ENCODE measurements around the gene LDLRAD3. TPM values are rescaled to one million over a fixed set of nuclear protein-coding genes. Genes with fewer than 3 reads are reported as not detected.

The LDLRAD3 gene
- total RNA-seq, 1 experiment from 2014 or later = 38.8 TPM

DNA sequence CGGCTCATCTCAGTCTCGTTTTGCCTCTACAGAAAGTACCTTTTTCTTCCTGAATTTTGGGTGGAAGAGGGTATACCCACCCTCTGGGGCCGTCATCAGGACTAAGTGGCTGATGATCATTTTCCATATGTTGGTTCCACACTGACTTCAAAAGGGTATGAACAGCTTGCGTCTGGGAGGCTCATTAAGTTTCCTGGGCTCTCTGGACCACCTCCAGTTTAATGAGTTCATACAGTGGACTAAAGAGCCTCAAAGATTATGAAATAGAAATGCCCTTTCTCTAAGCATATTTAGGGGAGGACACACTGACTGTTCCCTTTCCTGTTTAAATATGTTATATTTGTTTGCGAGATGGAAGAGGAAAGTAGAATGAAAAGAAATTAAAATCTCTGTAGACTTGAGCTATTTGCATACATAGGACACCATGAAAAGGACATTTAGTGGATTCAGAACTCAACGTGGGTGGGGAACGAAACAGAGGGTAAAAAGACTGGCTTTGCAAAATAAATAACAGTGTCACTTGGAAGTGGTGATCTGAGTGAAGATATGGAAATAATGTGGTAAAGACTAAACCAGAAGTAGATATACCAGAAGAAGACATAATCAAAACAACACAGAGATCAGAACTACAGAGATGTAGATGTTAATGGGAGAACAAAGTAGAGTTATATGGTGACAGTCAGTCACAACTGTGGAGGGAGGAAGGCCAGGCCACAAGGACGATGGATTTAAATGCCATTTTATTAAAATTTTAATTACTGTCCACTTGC is 18.7 kb downstream of the LDLRAD3 start:
- Histone ChIP-seq H3K27ac (no peak overlapping the region), H3K4me3 (no peak overlapping the region), H3K27me3 (no peaks in the 10 kb centered on the region), H3K9me3 (replicated peaks) (peaks cover 8% of the 10 kb centered on the region; the same call in 1 of the 2 replicates), H3K36me3 (0 out of 2 replicates have a peak, but pooled peaks cover 4% of the 10 kb centered on the region), H3K4me1 (peaks cover 5% of the 10 kb centered on the region; the same call in 1 of the 2 replicates)
- no peak for DNase-seq

DNA sequence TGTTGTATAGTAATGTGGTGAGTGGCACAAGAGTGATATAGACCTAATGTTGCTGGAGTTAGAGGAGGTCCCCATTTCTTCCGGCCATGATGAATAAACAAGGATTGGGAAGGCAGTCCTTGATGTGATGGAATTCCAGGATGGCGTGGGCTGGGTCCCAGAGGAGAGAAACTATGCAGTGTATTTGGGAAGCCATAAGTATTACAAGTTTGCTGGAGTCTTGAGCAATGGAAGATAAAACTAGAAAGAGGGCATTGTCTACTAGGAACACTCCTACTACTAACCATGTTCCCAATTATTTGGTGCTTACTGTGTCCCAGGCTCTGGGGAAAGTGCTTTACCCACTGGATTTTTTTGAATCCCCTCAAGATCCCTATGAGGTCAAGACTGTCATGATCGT is 20.0 kb downstream of the LDLRAD3 start:
- Histone ChIP-seq H3K27ac (no peak overlapping the region), H3K27me3 (no peaks in the 10 kb centered on the region), H3K4me1 (peaks cover 5% of the 10 kb centered on the region; the same call in 1 of the 2 replicates), H3K4me3 (no peak overlapping the region), H3K36me3 (0 out of 2 replicates have a peak, but pooled peaks cover 2% of the 10 kb centered on the region), H3K9me3 (replicated peaks) (peaks cover 8% of the 10 kb centered on the region; the same call in 1 of the 2 replicates)
- DNase-seq = no peak

DNA sequence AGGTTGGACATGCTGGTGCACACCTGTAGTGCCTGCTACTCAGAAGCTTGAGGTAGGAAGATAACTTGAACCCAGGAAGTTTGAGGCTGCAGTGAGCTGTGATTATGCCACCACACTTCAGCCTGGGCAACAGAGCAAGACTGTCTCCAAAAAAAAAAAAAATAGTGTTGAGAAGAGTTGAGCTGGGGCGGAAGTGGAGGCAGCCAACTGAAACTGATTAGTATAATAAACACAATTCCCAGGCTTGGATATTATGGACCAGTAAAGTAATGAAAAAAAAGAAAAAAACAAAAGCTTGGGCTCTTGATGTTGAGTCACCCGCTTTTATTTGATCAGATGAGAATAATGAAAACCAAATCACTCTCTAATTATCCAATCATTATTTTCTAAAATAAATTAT is 21.0 kb downstream of the LDLRAD3 start:
- Histone ChIP-seq H3K9me3 (replicated peaks) (peaks cover 8% of the 10 kb centered on the region; the same call in 1 of the 2 replicates), H3K27ac (no peak overlapping the region), H3K4me3 (no peak overlapping the region), H3K27me3 (no peaks in the 10 kb centered on the region), H3K4me1 (peaks cover 8% of the 10 kb centered on the region; the same call in 1 of the 2 replicates), H3K36me3 (0 out of 2 replicates have a peak, but pooled peaks cover 2% of the 10 kb centered on the region)
- DNase-seq = no peak

DNA sequence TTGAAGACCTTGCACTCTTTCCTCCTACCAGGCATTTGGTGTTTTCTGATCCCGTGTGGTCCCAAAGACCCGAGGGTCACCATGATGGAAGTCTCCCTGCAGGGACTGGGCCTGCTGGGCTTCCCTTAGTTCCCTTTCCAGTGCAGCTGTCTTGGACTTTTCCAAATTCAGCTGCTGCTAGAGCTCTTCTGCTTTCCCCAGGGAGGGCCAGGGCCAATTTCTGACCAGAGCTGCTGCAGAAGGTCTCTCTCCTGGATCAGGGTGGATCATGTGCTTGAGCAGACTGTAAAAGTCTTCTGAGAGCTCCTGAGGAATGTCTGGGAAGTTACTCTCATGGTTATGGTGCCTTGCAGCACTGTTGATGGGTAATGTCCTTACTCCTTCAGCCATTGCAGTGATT is 23.2 kb downstream of the LDLRAD3 start:
- peaks cover 8% of the 10 kb centered on the region; the same call in 1 of the 2 replicates for H3K9me3 ChIP-seq (replicated peaks)
- no peak overlapping the region for H3K27ac ChIP-seq
- no peak overlapping the region for H3K4me3 ChIP-seq
- no peaks in the 10 kb centered on the region for H3K27me3 ChIP-seq
- DNase-seq = peak; percentile 34 to 45
- peaks cover 8% of the 10 kb centered on the region; the same call in 1 of the 2 replicates for H3K4me1 ChIP-seq
- peaks cover 8% of the 10 kb centered on the region for H3K36me3 ChIP-seq

DNA sequence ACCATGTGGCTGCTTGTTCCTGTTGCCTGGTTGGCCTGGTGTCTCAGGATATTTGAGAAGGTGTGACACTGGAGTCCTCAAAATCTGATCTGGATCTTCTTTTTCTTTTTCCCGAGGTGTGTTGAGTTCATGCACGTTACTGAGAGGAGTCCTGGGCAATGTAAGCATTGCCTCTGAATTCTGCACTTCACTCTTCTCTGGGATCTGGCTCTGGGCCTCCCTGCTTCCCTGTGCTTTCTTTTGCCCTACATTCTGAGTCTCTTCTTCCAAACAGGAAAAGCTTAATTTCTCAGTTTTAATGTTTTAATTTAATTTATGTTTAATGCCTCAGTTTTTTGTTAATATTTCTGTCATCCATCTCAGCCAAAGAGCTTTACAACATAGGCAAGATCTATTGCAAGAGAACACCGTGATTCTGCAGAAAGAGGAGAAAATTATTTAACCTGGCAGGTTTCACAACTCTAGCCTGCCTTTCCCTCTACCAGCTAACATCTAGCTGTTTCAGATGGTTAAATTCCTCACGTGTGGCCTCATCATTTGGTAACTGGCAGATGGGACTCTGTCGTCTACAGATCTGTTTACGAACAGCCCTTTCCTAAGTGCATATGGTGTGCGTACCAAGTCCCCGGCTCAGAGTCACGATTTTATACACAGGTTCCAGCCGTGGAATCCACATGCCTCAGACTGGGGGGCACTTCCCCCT is 24.7 kb downstream of the LDLRAD3 start:
- no peak for DNase-seq
- Histone ChIP-seq H3K9me3 (replicated peaks) (no peaks in the 10 kb centered on the region), H3K27me3 (no peaks in the 10 kb centered on the region), H3K27ac (no peak overlapping the region), H3K4me1 (peaks cover 8% of the 10 kb centered on the region; the same call in 1 of the 2 replicates), H3K4me3 (no peak overlapping the region), H3K36me3 (peaks cover 6% of the 10 kb centered on the region)

DNA sequence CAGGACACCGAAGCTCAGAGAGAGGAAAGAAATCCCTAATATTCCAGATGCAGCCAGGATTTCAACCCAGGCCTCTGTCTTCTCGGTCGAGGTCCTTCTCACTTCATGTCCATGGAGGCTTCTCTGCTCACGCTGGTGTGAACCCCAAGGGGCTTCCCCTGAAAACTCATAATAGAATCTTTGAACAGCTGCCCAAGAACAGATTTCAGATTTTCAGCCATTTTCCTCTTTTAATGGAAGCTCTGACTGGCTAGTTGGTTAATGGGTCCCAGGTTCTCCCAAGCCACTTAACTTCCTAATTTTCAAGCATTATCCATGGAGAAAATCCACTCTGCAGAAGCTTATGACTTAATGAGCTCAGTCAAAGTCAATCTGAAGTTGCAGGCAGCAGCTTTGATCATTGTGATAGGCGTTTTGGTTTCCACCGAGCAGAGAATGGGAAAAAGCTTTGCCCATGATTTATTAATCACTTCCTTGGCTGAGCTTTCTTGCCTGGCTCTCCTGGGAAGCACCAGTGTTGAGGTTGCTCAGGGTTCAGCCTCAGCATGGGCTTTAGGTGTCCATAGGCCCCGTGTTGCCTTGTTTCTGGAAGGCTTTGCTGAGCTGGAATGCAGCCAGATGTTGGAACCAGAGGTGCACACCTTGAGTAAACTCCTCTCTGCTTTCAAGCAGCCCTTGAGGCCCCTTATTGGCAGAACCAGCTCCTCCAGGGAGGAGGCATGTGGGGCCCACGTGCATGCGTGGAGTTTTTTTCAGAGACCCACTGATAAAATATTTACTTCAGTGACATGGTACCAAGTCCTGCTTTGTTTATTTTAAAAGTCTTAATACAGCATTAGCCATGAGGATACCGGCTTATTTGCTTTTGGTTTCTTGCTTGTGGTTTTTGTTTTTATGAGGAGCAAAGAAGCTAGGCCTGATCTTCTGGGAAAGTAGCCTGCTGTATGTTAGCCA is 25.5 kb downstream of the LDLRAD3 start:
- Histone ChIP-seq H3K4me1 (peaks cover 8% of the 10 kb centered on the region; the same call in 1 of the 2 replicates), H3K36me3 (peaks cover 9% of the 10 kb centered on the region), H3K27me3 (no peaks in the 10 kb centered on the region), H3K9me3 (replicated peaks) (peaks cover 5% of the 10 kb centered on the region; the same call in 1 of the 2 replicates), H3K4me3 (no peak overlapping the region), H3K27ac (no peak overlapping the region)
- no peak for DNase-seq

DNA sequence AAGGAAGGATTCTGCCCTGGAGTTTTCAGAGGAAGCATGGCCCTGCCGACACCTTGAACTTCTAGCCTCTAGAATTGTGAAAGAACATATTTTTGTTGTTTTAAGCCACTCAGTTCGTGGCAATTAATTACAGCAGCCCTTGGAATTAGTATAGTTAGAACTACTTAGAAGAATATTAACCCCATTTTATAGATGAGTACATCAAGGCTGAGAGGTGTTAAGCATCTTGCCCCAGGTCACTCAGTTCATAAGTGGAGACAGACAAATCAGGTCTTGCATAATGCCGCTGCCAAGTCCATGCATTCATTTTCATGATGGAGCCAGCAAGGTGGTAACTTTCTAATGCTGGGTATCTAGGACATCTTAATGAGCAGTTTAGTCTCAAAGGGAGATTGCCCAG is 26.6 kb downstream of the LDLRAD3 start:
- H3K4me3 ChIP-seq = no peak overlapping the region
- H3K36me3 ChIP-seq = peaks cover 17% of the 10 kb centered on the region
- no peaks in the 10 kb centered on the region for H3K27me3 ChIP-seq
- peaks cover 8% of the 10 kb centered on the region; the same call in 1 of the 2 replicates for H3K9me3 ChIP-seq (replicated peaks)
- H3K4me1 ChIP-seq = peaks cover 8% of the 10 kb centered on the region; the same call in 1 of the 2 replicates
- no peak overlapping the region for H3K27ac ChIP-seq
- no peak for DNase-seq

DNA sequence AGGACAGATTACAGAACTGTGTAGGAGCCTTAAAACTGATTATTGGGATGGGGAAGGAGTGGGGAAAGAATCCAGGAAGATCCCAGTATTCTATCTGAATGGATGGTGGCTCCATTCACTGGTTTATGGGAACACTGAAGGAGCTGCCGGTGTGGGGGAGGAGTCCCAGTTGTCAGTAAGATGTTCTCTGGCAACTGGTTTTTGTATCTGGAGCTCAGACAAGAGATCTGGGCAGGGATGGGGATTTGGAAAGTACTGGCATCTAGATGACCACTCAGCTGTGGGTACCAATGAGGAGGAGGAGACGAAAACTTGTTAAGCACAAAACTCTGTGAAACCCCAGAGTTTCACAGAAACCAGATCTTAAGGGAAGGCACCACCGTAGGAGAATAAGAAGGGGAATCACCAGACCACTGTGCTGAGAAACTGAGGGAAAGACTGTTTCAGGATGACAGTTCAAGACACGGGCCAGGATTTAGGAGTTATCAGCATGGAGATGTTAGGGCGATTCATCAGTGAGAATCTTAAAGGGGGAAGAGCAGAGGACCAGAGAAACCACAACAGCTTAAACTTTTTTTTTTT is 28.1 kb downstream of the LDLRAD3 start:
- DNase-seq = no peak
- H3K4me1 ChIP-seq = peaks cover 6% of the 10 kb centered on the region; the same call in 1 of the 2 replicates
- peaks cover 8% of the 10 kb centered on the region; the same call in 1 of the 2 replicates for H3K9me3 ChIP-seq (replicated peaks)
- H3K36me3 ChIP-seq = peaks cover 17% of the 10 kb centered on the region
- H3K4me3 ChIP-seq = no peak overlapping the region
- no peaks in the 10 kb centered on the region for H3K27me3 ChIP-seq
- H3K27ac ChIP-seq = no peak overlapping the region

DNA sequence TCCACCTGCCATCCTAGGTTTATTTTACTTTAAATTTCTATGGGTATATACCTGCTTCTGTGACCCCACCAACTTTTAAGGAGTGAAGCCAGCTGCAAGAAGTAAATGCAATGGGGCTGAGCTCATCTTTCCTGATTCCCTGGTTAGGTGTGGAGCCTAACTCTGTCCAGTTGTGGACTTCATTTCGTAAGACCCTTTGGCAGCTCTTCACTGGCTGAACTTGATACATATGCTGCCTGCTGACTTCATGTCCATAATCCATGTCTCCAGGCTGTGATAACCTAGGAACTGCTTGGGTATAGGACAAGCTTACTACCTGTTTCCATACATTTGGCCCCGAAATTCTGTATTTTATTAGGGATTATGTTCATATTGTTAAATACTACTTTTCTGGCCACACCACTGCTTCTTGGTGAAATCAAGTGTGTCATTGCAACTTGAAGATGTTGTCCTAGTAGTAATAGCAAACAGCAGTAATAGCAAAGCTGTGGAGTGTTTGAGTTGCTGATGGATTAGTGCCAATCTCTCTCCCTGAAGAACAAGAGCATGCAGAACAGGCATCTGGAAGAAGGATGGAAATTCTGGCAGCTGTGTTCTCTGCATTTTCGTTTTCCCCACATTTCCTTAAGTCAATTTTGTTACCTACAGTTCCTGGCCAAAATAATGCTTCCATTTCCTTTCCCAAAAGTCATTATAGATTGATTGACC is 31.2 kb downstream of the LDLRAD3 start:
- peaks cover 17% of the 10 kb centered on the region for H3K4me1 ChIP-seq
- H3K9me3 ChIP-seq (replicated peaks) = peaks cover 11% of the 10 kb centered on the region; the same call in 1 of the 2 replicates
- H3K27me3 ChIP-seq = no peaks in the 10 kb centered on the region
- H3K4me3 ChIP-seq = no peak overlapping the region
- H3K27ac ChIP-seq = no peak overlapping the region
- peaks cover 17% of the 10 kb centered on the region for H3K36me3 ChIP-seq
- DNase-seq = no peak

DNA sequence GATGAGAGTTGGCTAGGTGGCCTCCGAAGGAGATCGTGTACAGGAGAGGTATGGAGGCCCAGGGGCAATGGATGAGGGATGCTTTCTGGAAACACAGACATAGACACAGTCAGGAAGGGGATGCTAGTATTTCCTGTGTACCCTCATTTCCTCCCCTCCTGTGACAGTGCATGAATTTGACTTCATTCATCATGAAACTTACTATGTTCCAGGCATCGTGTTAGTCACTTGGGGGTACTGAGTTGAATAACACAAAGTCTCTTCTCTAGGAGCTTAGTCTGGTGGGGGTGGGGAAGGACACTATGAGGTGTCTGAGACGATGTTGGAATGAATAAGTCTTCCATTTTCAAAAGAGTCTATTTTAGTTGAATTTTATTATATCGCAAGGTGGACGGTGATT is 32.6 kb downstream of the LDLRAD3 start:
- H3K4me3 ChIP-seq = no peak overlapping the region
- peaks cover 28% of the 10 kb centered on the region for H3K4me1 ChIP-seq

DNA sequence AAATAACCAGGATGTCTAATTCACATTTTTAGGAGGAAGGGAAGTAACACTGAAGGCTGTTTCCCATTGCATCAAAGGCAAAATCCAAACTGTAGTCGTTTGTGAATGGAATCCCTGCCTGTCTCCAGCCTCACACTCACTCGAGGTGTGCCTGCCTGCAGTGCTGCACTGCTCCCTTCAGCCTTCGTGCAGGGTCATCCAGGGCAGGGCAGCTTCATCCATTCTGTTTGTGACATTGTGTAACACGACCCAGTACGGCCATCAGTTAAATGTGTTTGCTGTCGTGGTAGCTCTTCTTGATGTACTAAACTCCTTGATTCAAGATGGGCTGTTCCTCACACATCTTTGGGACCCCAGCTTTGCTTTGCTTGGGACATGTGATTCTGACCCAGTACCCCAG is 34.3 kb downstream of the LDLRAD3 start:
- Histone ChIP-seq H3K4me3 (no peak overlapping the region), H3K27me3 (no peaks in the 10 kb centered on the region), H3K27ac (peak overlapping the region; percentile 3; the same call in 1 of the 2 replicates), H3K4me1 (peaks cover 29% of the 10 kb centered on the region), H3K36me3 (peaks cover 11% of the 10 kb centered on the region), H3K9me3 (replicated peaks) (peaks cover 11% of the 10 kb centered on the region; the same call in 1 of the 2 replicates)
- DNase-seq = peak in 1 of 2 experiments; percentile 27

More for the DNA sequence above, 32.6 kb downstream of the LDLRAD3 start:
- Histone ChIP-seq H3K9me3 (replicated peaks) (peaks cover 11% of the 10 kb centered on the region; the same call in 1 of the 2 replicates), H3K36me3 (peaks cover 11% of the 10 kb centered on the region), H3K27me3 (no peaks in the 10 kb centered on the region), H3K27ac (no peak overlapping the region)
- no peak for DNase-seq

DNA sequence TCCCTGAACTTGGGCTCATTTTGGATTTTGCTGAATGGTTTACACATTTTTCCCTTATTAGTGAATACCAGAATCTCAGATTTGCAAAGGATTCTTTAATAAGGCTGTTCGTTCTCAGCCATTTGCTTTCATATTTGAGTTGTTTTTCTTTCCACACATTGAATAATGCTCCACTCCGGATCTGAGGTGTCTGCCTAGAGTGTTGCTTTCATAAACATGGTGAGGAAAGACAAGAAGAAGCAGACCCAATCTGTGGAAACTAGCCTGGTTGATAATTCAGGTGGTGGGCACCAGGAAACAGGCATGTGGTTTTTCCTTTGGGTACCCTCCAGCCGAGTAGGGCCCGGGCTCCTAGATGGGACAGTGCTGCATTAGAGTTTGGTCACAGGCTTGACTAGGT is 35.0 kb downstream of the LDLRAD3 start:
- DNase-seq = no peak
- Histone ChIP-seq H3K4me1 (peaks cover 29% of the 10 kb centered on the region), H3K27ac (no peak overlapping the region), H3K9me3 (replicated peaks) (peaks cover 9% of the 10 kb centered on the region; the same call in 1 of the 2 replicates), H3K4me3 (no peak overlapping the region), H3K27me3 (no peaks in the 10 kb centered on the region), H3K36me3 (peaks cover 11% of the 10 kb centered on the region)

DNA sequence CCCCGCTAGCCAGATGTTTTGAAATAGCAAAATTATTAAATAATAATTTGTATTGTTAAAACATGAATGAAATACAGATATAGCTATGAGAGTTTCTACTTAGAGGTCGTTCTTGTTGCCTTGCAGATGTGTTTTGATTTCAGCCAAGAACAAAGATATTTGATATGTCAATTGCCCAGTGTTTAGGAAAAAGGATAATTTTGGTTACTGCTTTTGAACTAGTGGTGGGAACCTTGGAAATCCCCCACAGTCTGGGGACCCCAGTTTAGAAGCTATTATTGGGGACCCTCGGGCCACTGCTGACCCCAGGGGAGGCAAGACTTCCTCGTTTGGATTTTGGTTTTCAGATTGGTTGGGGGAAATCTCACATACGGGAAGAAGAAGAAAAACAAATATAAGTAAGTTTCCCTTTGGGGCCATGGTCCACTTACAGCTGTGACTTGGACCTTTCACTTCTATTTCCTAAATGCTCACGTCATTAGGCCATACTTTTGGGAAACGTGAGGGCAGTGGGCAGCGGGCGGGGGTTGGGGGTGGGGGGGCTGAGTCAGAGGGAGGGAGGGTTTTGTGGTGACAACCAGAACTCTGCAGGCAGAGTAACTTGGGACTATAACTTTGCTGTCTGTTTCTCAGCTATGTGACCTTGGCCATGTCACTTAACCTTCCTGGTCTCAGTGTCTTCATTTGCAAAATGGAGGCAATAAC is 37.0 kb downstream of the LDLRAD3 start:
- no peak overlapping the region for H3K27ac ChIP-seq
- no peak for DNase-seq

More for the DNA sequence above, 37.0 kb downstream of the LDLRAD3 start:
- peaks cover 29% of the 10 kb centered on the region for H3K4me1 ChIP-seq
- no peak overlapping the region for H3K4me3 ChIP-seq
- no peaks in the 10 kb centered on the region for H3K36me3 ChIP-seq
- H3K9me3 ChIP-seq (replicated peaks) = 0 out of 2 replicates have a peak, but pooled peaks cover 3% of the 10 kb centered on the region
- H3K27me3 ChIP-seq = no peaks in the 10 kb centered on the region

Measured in SJCRH30 (cell line).